Measurements from ENCODE around the gene BTRC. TPM values are rescaled to one million over a fixed set of nuclear protein-coding genes. Genes with fewer than 3 reads are reported as not detected.

Gene BTRC
- total and polyA plus RNA-seq, 10 of the 15 experiments (the other 5 are each of a cell fraction or from before 2014, with no cell fraction given), result 2.2 to 18.6 (median 8.6) TPM

- DNase-seq (ENCODE audit: low read depth, low spot score) (no peak), FAIRE-seq (peak; percentile 70), ATAC-seq (no peak)
- Histone ChIP-seq H3K9ac (ENCODE audit: control insufficient read depth, insufficient read depth, low read length) (no peak overlapping the region), H3K4me1 (ENCODE audit: control insufficient read depth, insufficient read depth, low read length) (no peaks in the 10 kb centered on the region), H3K4me3 (no peak overlapping the region), H4K20me1 (ENCODE audit: control insufficient read depth, insufficient read depth) (no peaks in the 10 kb centered on the region), H3K79me2 (ENCODE audit: control insufficient read depth, insufficient read depth, low read length) (no peaks in the 10 kb centered on the region), H3K4me2 (ENCODE audit: control insufficient read depth, insufficient read depth) (no peak overlapping the region), H3K27me3 (replicated peaks in 1 of 2; ENCODE audit: control insufficient read depth in 2 of 2, insufficient read depth in 2 of 2, low read length in 1 of 2) (no peaks in the 10 kb centered on the region), H3K36me3 (ENCODE audit: control insufficient read depth in 2 of 2, insufficient read depth in 2 of 2, low read length in 1 of 2) (no peaks in the 10 kb centered on the region), H3K27ac (ENCODE audit: control insufficient read depth, insufficient read depth) (no peak overlapping the region), H3K9me3 (replicated peaks; ENCODE audit: control insufficient read depth, insufficient read depth, low read length) (no peaks in the 10 kb centered on the region), H2AFZ (ENCODE audit: control insufficient read depth, low read depth, low read length) (no peak overlapping the region)
- in situ Hi-C loops (cut with MboI) (loop anchor here (10.0 kb wide), 1 partner anchor 148 kb away; no protein-coding TSS in a partner anchor), intact Hi-C loops (cut with micrococcal nuclease; ENCODE audit: unreplicated experiment) (loop anchor here (2.0 to 5.0 kb wide), 4 partner anchors 90 to 230 kb away; partner anchors contain the start of gene BTRC)
- no peak for TF ChIP-seq RCOR1 (conservative IDR thresholded peaks at IDR 0.05; ENCODE audit: low read depth, low read length)
- ChIA-PET POLR2A (no interaction called here), RAD21 (ENCODE audit: unreplicated experiment) (interaction anchor here (0.7 to 2.2 kb wide), 8 partner anchors 11 to 268 kb away, joined by 3 to 8 read pairs (median 4); no protein-coding TSS in a partner anchor), CTCF (interaction anchor here (1.0 to 4.4 kb wide), 9 partner anchors 8 to 339 kb away, joined by 3 to 29 read pairs (median 10); no protein-coding TSS in a partner anchor), SMC1A (ENCODE audit: uncharacterized antibody, unreplicated experiment) (interaction anchor here (0.9 to 1.6 kb wide), 7 partner anchors 10 to 166 kb away, joined by 3 to 4 read pairs (median 3); no protein-coding TSS in a partner anchor)
- 33% methylated on average over 3 of the region's 3 CpGs for WGBS (ENCODE audit: insufficient coverage, insufficient replicate concordance, low lambda C conversion rate, missing lambda C conversion rate)
- no TSS peak for BruUV-seq (replicated peaks)
Observed at GRCh38 chr10:101442456-101442800, 88.5 kb downstream of the BTRC start.

GRCh38 chr10:101444058-101444898 lies 90.3 kb downstream of the BTRC start:
- Histone ChIP-seq H4K20me1 (ENCODE audit: control insufficient read depth, insufficient read depth) (no peaks in the 10 kb centered on the region), H3K27me3 (replicated peaks in 1 of 2; ENCODE audit: control insufficient read depth in 2 of 2, insufficient read depth in 2 of 2, low read length in 1 of 2) (no peaks in the 10 kb centered on the region), H3K9me3 (replicated peaks; ENCODE audit: control insufficient read depth, insufficient read depth, low read length) (no peaks in the 10 kb centered on the region), H3K4me1 (ENCODE audit: control insufficient read depth, insufficient read depth, low read length) (no peaks in the 10 kb centered on the region), H3K27ac (ENCODE audit: control insufficient read depth, insufficient read depth) (no peak overlapping the region), H2AFZ (ENCODE audit: control insufficient read depth, low read depth, low read length) (no peak overlapping the region), H3K4me3 (no peak overlapping the region), H3K4me2 (ENCODE audit: control insufficient read depth, insufficient read depth) (no peak overlapping the region), H3K36me3 (ENCODE audit: control insufficient read depth in 2 of 2, insufficient read depth in 2 of 2, low read length in 1 of 2) (no peaks in the 10 kb centered on the region), H3K79me2 (ENCODE audit: control insufficient read depth, insufficient read depth, low read length) (no peaks in the 10 kb centered on the region), H3K9ac (ENCODE audit: control insufficient read depth, insufficient read depth, low read length) (no peak overlapping the region)
- ChIA-PET POLR2A (interaction anchor here (0.6 kb wide), 1 partner anchor 131 kb away, joined by 3 read pairs; no protein-coding TSS in a partner anchor), CTCF (interaction anchor here (0.6 to 4.0 kb wide), 35 partner anchors 9 to 1746 kb away, joined by 3 to 41 read pairs (median 4); partner anchors contain the start of gene BTRC), SMC1A (ENCODE audit: uncharacterized antibody, unreplicated experiment) (interaction anchor here (0.6 to 1.9 kb wide), 14 partner anchors 8 to 231 kb away, joined by 3 to 14 read pairs (median 3); no protein-coding TSS in a partner anchor), RAD21 (ENCODE audit: unreplicated experiment) (interaction anchor here (0.6 to 2.2 kb wide), 7 partner anchors 22 to 231 kb away, joined by 4 to 13 read pairs (median 5); no protein-coding TSS in a partner anchor)
- no peak for TF ChIP-seq EZH2 (IDR thresholded peaks at IDR 0.05; ENCODE audit: borderline replicate concordance, control insufficient read depth, low read depth, low read length)
- TF ChIP-seq CTCF (IDR thresholded peaks at IDR 0.05 in 2 of 3, conservative IDR thresholded peaks at IDR 0.05 in 1 of 3; ENCODE audit: control insufficient read depth in 2 of 3, extremely low read depth in 1 of 3, insufficient read depth in 1 of 3, low read depth in 3 of 3, low read length in 3 of 3), result peak; percentile 12 to 39 (median 23); a peak in 4 of 6 replicates
- FAIRE-seq, result peak; percentile 66
- DNase-seq (ENCODE audit: low read depth, low spot score), result no peak
- BruUV-seq (replicated peaks), result no TSS peak
- in situ Hi-C loops (cut with MboI) (loop anchor here (10.0 kb wide), 1 partner anchor 149 kb away; no protein-coding TSS in a partner anchor), intact Hi-C loops (cut with micrococcal nuclease; ENCODE audit: unreplicated experiment) (loop anchor here (5.0 kb wide), 3 partner anchors 92 to 232 kb away; partner anchors contain the start of gene BTRC)
- ATAC-seq, result 0 out of 3 replicates have a peak, but pooled peaks have one; percentile 42
- WGBS (ENCODE audit: insufficient coverage, insufficient replicate concordance, low lambda C conversion rate, missing lambda C conversion rate), result 73% methylated on average over 2 of the region's 2 CpGs

All from GM12878 (cell line).